Common myeloid progenitor, CD34-positive (primary cell): Measurements from ENCODE around the gene LMNTD2.
A peak's percentile ranks its signal among the peaks of the same experiment; 100 is the strongest.

ENCODE experiments used
- CTCF ChIA-PET: fragments of 350-600 bp; sonication (Branson Sonifier 250); formaldehyde crosslinking; loops from one replicate; lab custom pipeline; 2021; ENCODE audit warnings: antibody characterized with exemption; lab: Charles Lee
- POLR2A ChIA-PET: fragments of 350-600 bp; sonication (Branson Sonifier 250); formaldehyde crosslinking; loops from one replicate; lab custom pipeline; 2021; ENCODE audit warnings: antibody characterized with exemption; lab: Charles Lee
- DNase-seq, 3 donors: peaks; one replicate each; pipeline versions ENCODE4 v3.0.0 to v3.0.0-alpha.2; 2013
- H3K27ac ChIP-seq, 2 experiments: 1 replicate in 1 of 2; 2 replicates in 1 of 2; pipeline ENCODE4 v1.7.0; 2013; ENCODE audit warnings: inconsistent platforms in 2 of 2, low read length in 2 of 2, mild to moderate bottlenecking in 2 of 2, low read depth in 1 of 2, moderate library complexity in 1 of 2; ENCODE audit not compliant: severe bottlenecking in 2 of 2, insufficient read depth in 1 of 2, poor library complexity in 1 of 2
- H3K27me3 ChIP-seq, 5 experiments: replicated peaks in 2 of 5; 1 replicate in 3 of 5; 2 replicates in 2 of 5; pipeline versions ENCODE4 v1.6.1 to v1.7.0; 2013; ENCODE audit warnings: low read length in 4 of 5, mild to moderate bottlenecking in 2 of 5, moderate library complexity in 2 of 5, inconsistent platforms in 1 of 5; ENCODE audit not compliant: insufficient read depth in 5 of 5, control insufficient read depth in 4 of 5
- H3K36me3 ChIP-seq, 4 experiments: 1 replicate in 2 of 4; 2 replicates in 2 of 4; pipeline versions ENCODE4 v1.6.1 to v1.7.0; 2013; ENCODE audit warnings: low read length in 3 of 4, control low read depth in 1 of 4, mild to moderate bottlenecking in 1 of 4; ENCODE audit not compliant: control insufficient read depth in 4 of 4, insufficient read depth in 4 of 4
- H3K4me1 ChIP-seq, 4 experiments: 1 replicate in 3 of 4; 2 replicates in 1 of 4; pipeline versions ENCODE4 v1.6.1 to v1.7.1; 2013; ENCODE audit warnings: low read length in 3 of 4, mild to moderate bottlenecking in 3 of 4, control low read depth in 1 of 4, inconsistent platforms in 1 of 4, moderate library complexity in 1 of 4; ENCODE audit not compliant: control insufficient read depth in 4 of 4, insufficient read depth in 4 of 4; ENCODE audit errors: control extremely low read depth in 1 of 4
- H3K4me3 ChIP-seq, 7 experiments: 1 replicate in 4 of 7; 2 replicates in 3 of 7; pipeline versions ENCODE4 v1.5.1 to v1.7.0; 2013; ENCODE audit warnings: mild to moderate bottlenecking in 7 of 7, low read length in 6 of 7, moderate library complexity in 6 of 7, inconsistent platforms in 2 of 7, low read depth in 2 of 7, control low read depth in 1 of 7; ENCODE audit not compliant: insufficient read depth in 4 of 7, control insufficient read depth in 1 of 7; ENCODE audit errors: extremely low read depth in 1 of 7
- H3K9me3 ChIP-seq, 5 experiments: 1 replicate in 4 of 5; 2 replicates in 1 of 5; pipeline versions ENCODE4 v1.6.1 to v1.7.1; 2013; ENCODE audit warnings: low read length in 4 of 5, mild to moderate bottlenecking in 2 of 5, inconsistent platforms in 1 of 5, low read depth in 1 of 5, moderate library complexity in 1 of 5; ENCODE audit not compliant: control insufficient read depth in 4 of 5, insufficient read depth in 2 of 5; ENCODE audit errors: control extremely low read depth in 1 of 5
- WGBS: methylation state at CpG from one replicate; pipeline ENCODE4 v1.1.5; 2013; ENCODE audit not compliant: insufficient coverage; 5-methylcytosine and 5-hydroxymethylcytosine counted together

LMNTD2 gene

DNA sequence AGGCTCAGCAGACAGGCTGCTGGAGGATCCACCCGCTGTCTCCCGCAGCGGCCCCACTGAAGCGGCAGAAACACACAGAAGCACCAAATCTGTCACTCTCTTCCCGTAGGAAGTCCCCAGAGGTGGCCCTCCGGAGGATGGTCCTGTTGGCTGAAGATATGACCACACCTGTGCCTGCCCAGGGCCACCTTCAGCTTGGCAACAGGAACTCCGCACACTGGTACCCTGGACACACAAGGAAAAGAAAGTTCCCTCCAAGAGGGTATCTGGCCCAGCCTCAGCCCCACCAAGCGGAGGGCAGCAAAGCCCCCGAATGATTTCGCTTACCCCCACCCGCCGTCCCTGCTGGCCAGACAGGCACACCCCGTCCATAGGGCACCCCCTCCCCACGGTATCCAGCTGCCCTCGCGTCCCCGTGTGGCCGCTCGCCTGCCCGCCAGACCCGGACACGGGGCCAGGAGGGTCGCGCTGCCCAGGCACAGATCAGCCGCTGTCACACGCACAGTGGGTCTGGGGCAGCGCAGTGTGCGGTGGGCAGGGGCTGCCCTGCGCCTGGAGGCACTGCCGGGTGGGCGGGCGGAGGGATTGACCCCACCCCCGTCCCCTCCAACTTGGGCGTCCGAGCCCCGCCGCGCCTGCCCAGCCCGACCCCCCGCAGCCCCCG, 7.2 kb upstream of the LMNTD2 start:
- no peak for DNase-seq
- ChIA-PET POLR2A (no interaction called here), CTCF (no interaction called here)
- no peaks in the 10 kb centered on the region for H3K9me3 ChIP-seq
- H3K36me3 ChIP-seq: peaks cover 0 to 10% (median 4%) of the 10 kb centered on the region in 4 experiments
- peak overlapping the region in 1 of 2 experiments; percentile 44 for H3K27ac ChIP-seq
- WGBS: 44% methylated on average over 33 of the region's 41 CpGs
- peaks cover 0 to 13% (median 11%) of the 10 kb centered on the region in 5 experiments for H3K27me3 ChIP-seq
- H3K4me3 ChIP-seq: peak overlapping the region in 5 of 7 experiments; percentile 34 to 74 (median 65)
- peaks cover 0 to 15% (median 13%) of the 10 kb centered on the region in 4 experiments for H3K4me1 ChIP-seq

GRCh38 chr11:567011-567628, 6.6 kb upstream of the LMNTD2 start:
- H3K27me3 ChIP-seq: peaks cover 0 to 13% (median 11%) of the 10 kb centered on the region in 5 experiments
- CTCF ChIA-PET: no interaction called here
- H3K4me3 ChIP-seq: no peak overlapping the region
- DNase-seq: no peak
- H3K36me3 ChIP-seq: peaks cover 0 to 10% (median 4%) of the 10 kb centered on the region in 4 experiments
- WGBS: 93% methylated on average over 17 of the region's 18 CpGs
- H3K27ac ChIP-seq: peak overlapping the region in 1 of 2 experiments; percentile 44
- peaks cover 0 to 15% (median 13%) of the 10 kb centered on the region in 4 experiments for H3K4me1 ChIP-seq
- POLR2A ChIA-PET: no interaction called here
- no peaks in the 10 kb centered on the region for H3K9me3 ChIP-seq

DNA sequence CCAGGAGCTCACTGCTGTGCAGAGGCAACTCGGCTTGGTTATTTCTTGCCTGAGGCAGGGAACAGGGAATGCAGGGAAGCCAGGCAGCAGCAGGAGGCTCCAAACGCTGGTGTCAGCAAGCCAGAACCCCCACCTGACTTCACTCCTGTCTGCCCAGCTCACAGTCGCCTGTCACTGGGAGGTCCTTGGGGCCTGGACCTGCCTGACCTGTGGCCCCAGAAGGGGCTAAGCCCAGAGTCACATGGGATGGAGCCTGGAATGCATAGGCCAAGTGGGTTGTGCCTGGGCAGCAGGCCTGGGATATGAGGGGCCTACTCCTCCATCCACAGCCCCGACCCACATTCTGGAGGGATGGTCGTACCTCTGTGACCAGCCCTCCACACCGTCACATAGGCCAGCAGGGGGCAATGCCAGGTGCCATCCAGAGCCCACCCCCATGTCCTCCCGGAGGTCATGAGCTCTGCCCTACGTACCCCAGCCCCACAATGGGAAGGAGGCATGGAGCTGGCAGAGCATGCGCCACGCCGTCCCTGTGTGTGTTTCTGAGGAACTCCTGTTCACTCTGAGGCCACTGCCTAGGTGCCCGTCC, 5.5 kb upstream of the LMNTD2 start:
- POLR2A ChIA-PET: no interaction called here
- Histone ChIP-seq H3K9me3 (no peaks in the 10 kb centered on the region), H3K4me1 (peaks cover 0 to 25% (median 22%) of the 10 kb centered on the region in 4 experiments), H3K27ac (no peak overlapping the region), H3K36me3 (peaks cover 0 to 10% (median 4%) of the 10 kb centered on the region in 4 experiments), H3K27me3 (peaks cover 0 to 13% (median 11%) of the 10 kb centered on the region in 5 experiments), H3K4me3 (no peak overlapping the region)
- CTCF ChIA-PET: interaction anchor here (0.6 to 1.7 kb wide), 3 partner anchors 10 to 253 kb away, joined by 3 to 6 read pairs (median 3); no protein-coding TSS in a partner anchor
- 92% methylated on average over 11 of the region's 12 CpGs for WGBS
- DNase-seq: no peak

- DNase-seq: no peak
- peaks cover 0 to 10% (median 4%) of the 10 kb centered on the region in 4 experiments for H3K36me3 ChIP-seq
- no peak overlapping the region for H3K27ac ChIP-seq
- H3K27me3 ChIP-seq: peaks cover 0 to 5% (median 0%) of the 10 kb centered on the region in 5 experiments
- WGBS: 95% methylated on average over 10 of the region's 12 CpGs
- CTCF ChIA-PET: interaction anchor here (1.3 to 2.1 kb wide), 3 partner anchors 9 to 31 kb away, joined by 3 to 6 read pairs (median 4); no protein-coding TSS in a partner anchor
- H3K4me1 ChIP-seq: peaks cover 0 to 25% (median 24%) of the 10 kb centered on the region in 4 experiments
- no peak overlapping the region for H3K4me3 ChIP-seq
- POLR2A ChIA-PET: no interaction called here
- no peaks in the 10 kb centered on the region for H3K9me3 ChIP-seq
Measured at GRCh38 chr11:563812-564578, 3.5 kb upstream of the LMNTD2 start.

- no peak for DNase-seq
- H3K9me3 ChIP-seq: no peaks in the 10 kb centered on the region
- peaks cover 0 to 10% (median 4%) of the 10 kb centered on the region in 4 experiments for H3K36me3 ChIP-seq
- 98% methylated on average over 17 of the region's 18 CpGs for WGBS
- H3K4me1 ChIP-seq: peaks cover 0 to 23% (median 21%) of the 10 kb centered on the region in 4 experiments
- POLR2A ChIA-PET: no interaction called here
- CTCF ChIA-PET: interaction anchor here (1.5 to 2.1 kb wide), 2 partner anchors 8 to 32 kb away, joined by 4 to 6 read pairs; no protein-coding TSS in a partner anchor
- peaks cover 0 to 9% (median 5%) of the 10 kb centered on the region in 5 experiments for H3K27me3 ChIP-seq
- H3K27ac ChIP-seq: no peak overlapping the region
- no peak overlapping the region for H3K4me3 ChIP-seq
Measured at GRCh38 chr11:563066-563811, 2.7 kb upstream of the LMNTD2 start.

- Histone ChIP-seq H3K4me1 (peaks cover 0 to 18% (median 16%) of the 10 kb centered on the region in 4 experiments), H3K27me3 (peaks cover 0 to 20% (median 0%) of the 10 kb centered on the region in 5 experiments), H3K4me3 (peak overlapping the region in 5 of 7 experiments; percentile 50 to 85 (median 81)), H3K9me3 (no peaks in the 10 kb centered on the region), H3K36me3 (peaks cover 0 to 10% (median 4%) of the 10 kb centered on the region in 4 experiments), H3K27ac (no peak overlapping the region)
- WGBS: 97% methylated on average over 27 of the region's 29 CpGs
- POLR2A ChIA-PET: no interaction called here
- DNase-seq: no peak
- CTCF ChIA-PET: interaction anchor here (1.1 kb wide), 1 partner anchor 24 kb away, joined by 3 read pairs; no protein-coding TSS in a partner anchor
Measured at GRCh38 chr11:562046-562645, 1.6 kb upstream of the LMNTD2 start.
